GM23248 (cell line): ENCODE data around the gene TSPAN3. TPM values are rescaled to one million over a fixed set of nuclear protein-coding genes. Genes with fewer than 3 reads are reported as not detected.
A peak's percentile ranks its signal among the peaks of the same experiment; 100 is the strongest.

Experiments
- DNase-seq: peaks from one replicate; pipeline ENCODE4 v3.0.0-alpha.2; 2015
- H2AFZ ChIP-seq: fragments of 200-600 bp; sonication (generic); 2 replicates; pipeline ENCODE4 v1.6.1; 2016; ENCODE audit warnings: antibody characterized with exemption
- H3F3A ChIP-seq: fragments of 200-600 bp; sonication (generic); 2 replicates; pipeline ENCODE4 v1.6.1; 2016; ENCODE audit warnings: mild to moderate bottlenecking, antibody characterized with exemption, mixed run types; ENCODE audit not compliant: insufficient read depth
- H3K27ac ChIP-seq: fragments of 200-600 bp; sonication (generic); 2 replicates; pipeline ENCODE4 v1.5.1; 2016; ENCODE audit warnings: mild to moderate bottlenecking
- H3K27me3 ChIP-seq: fragments of 200-600 bp; sonication (generic); replicated peaks from 2 replicates; pipeline ENCODE4 v1.6.1; 2016; ENCODE audit warnings: mild to moderate bottlenecking; ENCODE audit not compliant: insufficient read depth
- H3K36me3 ChIP-seq: fragments of 200-600 bp; sonication (generic); 2 replicates; pipeline ENCODE4 v1.6.1; 2016; ENCODE audit warnings: low read depth, mild to moderate bottlenecking
- H3K4me1 ChIP-seq: fragments of 200-600 bp; sonication (generic); 2 replicates; pipeline ENCODE4 v1.6.1; 2016; ENCODE audit warnings: mild to moderate bottlenecking; ENCODE audit not compliant: insufficient read depth
- H3K4me2 ChIP-seq: fragments of 200-600 bp; sonication (generic); one replicate; pipeline ENCODE4 v1.6.1; 2016; ENCODE audit warnings: mild to moderate bottlenecking; ENCODE audit not compliant: unreplicated experiment
- H3K4me3 ChIP-seq: fragments of 200-600 bp; sonication (generic); 2 replicates; pipeline ENCODE4 v1.5.1; 2016; ENCODE audit warnings: mild to moderate bottlenecking
- H3K79me2 ChIP-seq: fragments of 200-600 bp; sonication (generic); 2 replicates; pipeline ENCODE4 v1.6.1; 2016; ENCODE audit warnings: mild to moderate bottlenecking; ENCODE audit not compliant: insufficient read depth
- H3K9ac ChIP-seq: fragments of 200-600 bp; sonication (generic); 2 replicates; pipeline ENCODE4 v1.6.1; 2016; ENCODE audit warnings: mild to moderate bottlenecking
- H3K9me2 ChIP-seq: fragments of 200-600 bp; sonication (generic); 2 replicates; pipeline ENCODE4 v1.6.1; 2016; ENCODE audit warnings: mixed run types, mild to moderate bottlenecking, moderate library complexity; ENCODE audit not compliant: insufficient read depth
- H3K9me3 ChIP-seq: fragments of 200-600 bp; sonication (generic); one replicate; pipeline ENCODE4 v1.6.1; 2017; ENCODE audit warnings: low read depth
- H4K20me1 ChIP-seq: fragments of 200-600 bp; sonication (generic); 2 replicates; pipeline ENCODE4 v1.6.0; 2016; ENCODE audit not compliant: insufficient read depth
- EZH2 ChIP-seq: fragments of 200-600 bp; sonication (generic); IDR thresholded peaks from 2 replicates; pipeline ENCODE4 v1.6.1; 2018; ENCODE audit warnings: antibody characterized with exemption, mild to moderate bottlenecking; ENCODE audit not compliant: insufficient read depth, poor library complexity, severe bottlenecking
- EZH2phosphoT487 ChIP-seq: fragments of 200-600 bp; sonication (generic); IDR thresholded peaks from 2 replicates; pipeline ENCODE4 v1.6.1; 2018; ENCODE audit warnings: antibody characterized with exemption, moderate library complexity, mild to moderate bottlenecking, low read depth; ENCODE audit not compliant: insufficient read depth
- WGBS, 2 experiments: methylation state at CpG; one replicate each; pipeline ENCODE4 v1.1.6; 2015 to 2017; ENCODE audit warnings: low lambda C conversion rate in 2 of 2, low coverage in 1 of 2; ENCODE audit errors: missing lambda C conversion rate in 2 of 2; 5-methylcytosine and 5-hydroxymethylcytosine counted together
- in situ Hi-C: fragments of 300-500 bp; cut with MboI; formaldehyde crosslinking; loops from 2 replicates; pipeline ENCODE4 v1.15.0; 2020
- polyA plus RNA-seq: library from polyadenylated mRNA; unstranded; fragments of >200 nt; fragmentation: Nextera tagmentation; extraction: Ambion mirVana; gene quantifications from 2 replicates; pipeline ENCODE4 v1.2.1, GENCODE V29; 2016
- total RNA-seq: library from RNA; depleted of rRNA; stranded (reverse); fragments of >200 nt; shearing (Covaris generic); gene quantifications from 2 replicates; pipeline ENCODE4 v1.2.3, GENCODE V29; 2014; rRNA removed

Gene TSPAN3
- total RNA-seq: 321 and 332 TPM in 2 replicates
- polyA plus RNA-seq: 307 and 320 TPM in 2 replicates

- WGBS, 2 experiments: 0 to 1% methylated on average over 52 to 62 of the region's 97 CpGs
Measured at GRCh38 chr15:77070495-77071304, at the start of gene TSPAN3. Gene TSPAN3, minus strand, starts transcription at chr15:77071109. Its CDS starts 155 bp downstream, at chr15:77070954.

GRCh38 chr15:77120576-77120975 is 49.7 kb upstream of the TSPAN3 start:
- H3K36me3 ChIP-seq: 0 out of 2 replicates have a peak, but pooled peaks cover 4% of the 10 kb centered on the region
- H3K9me2 ChIP-seq: no peaks in the 10 kb centered on the region
- no peak overlapping the region for H3K27ac ChIP-seq
- H3K9ac ChIP-seq: no peak overlapping the region
- TF ChIP-seq EZH2phosphoT487 (no peak), EZH2 (no peak)
- H3K4me1 ChIP-seq: peaks cover 21% of the 10 kb centered on the region
- no peaks in the 10 kb centered on the region for H3K27me3 ChIP-seq
- H3F3A ChIP-seq: peaks cover 18% of the 10 kb centered on the region
- no peak overlapping the region for H3K4me2 ChIP-seq
- H4K20me1 ChIP-seq: no peaks in the 10 kb centered on the region
- no peak overlapping the region for H2AFZ ChIP-seq
- WGBS, 2 experiments: 58 to 71% methylated on average over 4 of the region's 4 CpGs
- no peak overlapping the region for H3K4me3 ChIP-seq
- no peak for DNase-seq
- peaks cover 72% of the 10 kb centered on the region for H3K79me2 ChIP-seq
- no peaks in the 10 kb centered on the region for H3K9me3 ChIP-seq
- in situ Hi-C loops: no loop called here

More at GRCh38 chr15:77070495-77071304, at the start of gene TSPAN3:
- Histone ChIP-seq H3K4me1 (peaks cover 21% of the 10 kb centered on the region), H4K20me1 (peaks cover 5% of the 10 kb centered on the region; the same call in 1 of the 2 replicates), H2AFZ (peak within 1 kb of the TSS; percentile 75), H3K9me2 (no peaks in the 10 kb centered on the region), H3K9me3 (no peaks in the 10 kb centered on the region), H3K27ac (peak within 1 kb of the TSS; percentile 69), H3K4me2 (peak within 1 kb of the TSS; percentile 89), H3F3A (peaks cover 11% of the 10 kb centered on the region), H3K4me3 (peak within 1 kb of the TSS; percentile 95), H3K36me3 (no peaks in the 10 kb centered on the region), H3K9ac (peak within 1 kb of the TSS; percentile 83), H3K79me2 (peaks cover 46% of the 10 kb centered on the region), H3K27me3 (no peaks in the 10 kb centered on the region)
- in situ Hi-C loops: no loop called here
- TF ChIP-seq EZH2 (no peak), EZH2phosphoT487 (no peak)
- DNase-seq: peak; percentile 97

- WGBS, 2 experiments: 0% methylated on average over 1 of the region's 1 CpG
- H3K4me2 ChIP-seq: peak overlapping the region; percentile 61
Measured at GRCh38 chr15:77119446-77119845, 48.5 kb upstream of the TSPAN3 start.

GRCh38 chr15:77118882-77119321 is 48.0 kb upstream of the TSPAN3 start:
- Histone ChIP-seq H3K9me3 (no peaks in the 10 kb centered on the region), H3K27me3 (no peaks in the 10 kb centered on the region), H3F3A (peaks cover 18% of the 10 kb centered on the region), H3K9ac (0 out of 2 replicates have a peak overlapping the region, but pooled peaks have one; percentile 4), H3K9me2 (no peaks in the 10 kb centered on the region), H3K4me2 (peak overlapping the region; percentile 61), H3K4me3 (no peak overlapping the region), H2AFZ (no peak overlapping the region), H3K36me3 (no peaks in the 10 kb centered on the region; the same call in 1 of the 2 replicates), H4K20me1 (no peaks in the 10 kb centered on the region), H3K79me2 (peaks cover 59% of the 10 kb centered on the region), H3K27ac (peak overlapping the region; percentile 21), H3K4me1 (peaks cover 21% of the 10 kb centered on the region)
- in situ Hi-C loops: loop anchor here (10.0 kb wide), 1 partner anchor 416 kb away; no protein-coding TSS in a partner anchor
- no peak for TF ChIP-seq EZH2phosphoT487
- TF ChIP-seq EZH2: no peak
- DNase-seq: peak; percentile 82
- 23 to 25% methylated on average over 3 of the region's 3 CpGs for WGBS, 2 experiments

More at GRCh38 chr15:77119446-77119845, 48.5 kb upstream of the TSPAN3 start:
- DNase-seq: no peak
- Histone ChIP-seq H3K4me3 (no peak overlapping the region), H3K27me3 (no peaks in the 10 kb centered on the region), H3K9me2 (no peaks in the 10 kb centered on the region), H2AFZ (no peak overlapping the region), H3F3A (peaks cover 18% of the 10 kb centered on the region), H3K79me2 (peaks cover 64% of the 10 kb centered on the region), H3K27ac (peak overlapping the region; percentile 21), H3K9ac (0 out of 2 replicates have a peak overlapping the region, but pooled peaks have one; percentile 4), H3K9me3 (no peaks in the 10 kb centered on the region), H3K4me1 (peaks cover 21% of the 10 kb centered on the region), H3K36me3 (no peaks in the 10 kb centered on the region), H4K20me1 (no peaks in the 10 kb centered on the region)
- TF ChIP-seq EZH2phosphoT487 (no peak), EZH2 (no peak)
- in situ Hi-C loops: loop anchor here (10.0 kb wide), 1 partner anchor 415 kb away; no protein-coding TSS in a partner anchor
